Fibroblast of pulmonary artery (primary cell): ENCODE results near the gene PGAM5.

ENCODE experiments used
- DNase-seq: peaks from one replicate; pipeline ENCODE4 v3.0.0-alpha.2; 2010; ENCODE audit warnings: low read depth
- H3K4me3 ChIP-seq: replicated peaks from 2 replicates; pipeline ENCODE4 v1.5.1; 2011; ENCODE audit warnings: low read depth, mild to moderate bottlenecking, control low read depth, low read length, moderate library complexity
- TF ChIP-seq, protein P1 (sequence below): IDR thresholded peaks from 2 replicates; pipeline ENCODE4 v1.5.1; 2011; ENCODE audit warnings: mild to moderate bottlenecking, control low read depth, low read length, inconsistent platforms; ENCODE audit errors: missing control alignments

The PGAM5 gene

DNA sequence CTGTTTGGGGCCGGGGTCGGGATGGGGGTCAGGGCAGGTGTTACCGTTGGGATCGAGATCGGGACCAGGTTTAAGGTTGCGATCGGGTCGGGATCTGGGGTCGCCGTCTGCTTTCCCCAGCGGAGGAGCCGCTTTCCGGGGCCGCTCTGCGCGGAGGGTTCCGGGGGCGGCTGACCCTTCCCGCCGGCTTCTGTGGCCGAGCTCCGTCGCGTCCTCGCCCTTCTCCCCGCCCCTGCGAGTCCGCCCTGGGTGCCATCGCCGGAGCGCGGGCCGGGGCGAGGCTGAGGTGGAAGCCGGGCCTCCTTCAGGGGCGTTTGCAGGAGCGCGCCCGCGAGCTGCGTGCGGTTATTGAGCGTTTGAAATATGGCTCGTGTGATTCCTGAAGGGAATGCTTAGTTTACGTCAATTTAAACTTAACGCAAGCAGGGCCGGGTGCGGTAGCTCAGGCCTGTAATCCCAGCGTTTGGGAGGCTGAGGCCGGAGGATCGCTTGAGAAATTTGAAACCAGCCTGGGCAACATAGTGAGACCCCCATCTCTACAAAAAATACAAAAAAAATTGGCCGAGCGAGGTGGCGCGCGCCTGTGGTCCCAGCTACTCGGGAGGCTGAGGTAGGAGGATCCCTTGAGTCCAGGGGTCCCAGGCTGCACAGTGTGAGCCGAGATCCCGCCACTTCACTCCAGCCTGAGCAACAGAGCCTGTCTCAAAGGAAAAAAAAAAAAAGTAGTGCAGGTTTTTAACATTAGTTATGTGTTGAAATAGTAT, 620 bp downstream of the PGAM5 start:
- peak; percentile 16 for DNase-seq
- TF ChIP-seq, protein P1, sequence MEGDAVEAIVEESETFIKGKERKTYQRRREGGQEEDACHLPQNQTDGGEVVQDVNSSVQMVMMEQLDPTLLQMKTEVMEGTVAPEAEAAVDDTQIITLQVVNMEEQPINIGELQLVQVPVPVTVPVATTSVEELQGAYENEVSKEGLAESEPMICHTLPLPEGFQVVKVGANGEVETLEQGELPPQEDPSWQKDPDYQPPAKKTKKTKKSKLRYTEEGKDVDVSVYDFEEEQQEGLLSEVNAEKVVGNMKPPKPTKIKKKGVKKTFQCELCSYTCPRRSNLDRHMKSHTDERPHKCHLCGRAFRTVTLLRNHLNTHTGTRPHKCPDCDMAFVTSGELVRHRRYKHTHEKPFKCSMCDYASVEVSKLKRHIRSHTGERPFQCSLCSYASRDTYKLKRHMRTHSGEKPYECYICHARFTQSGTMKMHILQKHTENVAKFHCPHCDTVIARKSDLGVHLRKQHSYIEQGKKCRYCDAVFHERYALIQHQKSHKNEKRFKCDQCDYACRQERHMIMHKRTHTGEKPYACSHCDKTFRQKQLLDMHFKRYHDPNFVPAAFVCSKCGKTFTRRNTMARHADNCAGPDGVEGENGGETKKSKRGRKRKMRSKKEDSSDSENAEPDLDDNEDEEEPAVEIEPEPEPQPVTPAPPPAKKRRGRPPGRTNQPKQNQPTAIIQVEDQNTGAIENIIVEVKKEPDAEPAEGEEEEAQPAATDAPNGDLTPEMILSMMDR, result no peak

DNA sequence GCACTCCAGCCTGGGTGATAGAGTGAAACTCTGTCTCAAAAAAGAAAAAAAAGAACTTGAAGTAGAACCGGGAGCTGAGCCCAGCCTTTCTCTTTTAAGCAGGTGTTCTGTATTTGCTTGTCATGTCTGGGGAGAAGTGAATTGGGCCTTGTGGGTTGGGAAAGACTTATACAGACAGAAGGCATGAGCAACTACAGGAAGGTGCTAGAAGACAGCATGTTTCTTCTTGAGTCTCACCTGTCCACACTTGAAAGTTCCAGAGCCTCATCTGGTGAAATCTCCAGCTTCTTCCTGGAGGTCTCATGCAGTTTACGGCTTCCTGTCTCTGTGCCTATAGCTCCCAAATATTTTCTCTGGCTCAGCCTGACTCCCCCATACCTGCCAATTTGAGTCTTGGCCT, 2.5 kb downstream of the PGAM5 start:
- TF ChIP-seq, protein P1, result no peak
- H3K4me3 ChIP-seq, result no peak overlapping the region
- no peak for DNase-seq

More for the DNA sequence above, 620 bp downstream of the PGAM5 start:
- peak overlapping the region; percentile 89 for H3K4me3 ChIP-seq

- DNase-seq, result no peak
- TF ChIP-seq, protein P1, result no peak
- H3K4me3 ChIP-seq, result no peak overlapping the region
Observed at GRCh38 chr12:132715874-132716273, 5.2 kb downstream of the PGAM5 start.

- no peak overlapping the region for H3K4me3 ChIP-seq
- TF ChIP-seq, protein P1, result no peak
- no peak for DNase-seq
Observed at GRCh38 chr12:132716356-132716755, 5.7 kb downstream of the PGAM5 start.

DNA sequence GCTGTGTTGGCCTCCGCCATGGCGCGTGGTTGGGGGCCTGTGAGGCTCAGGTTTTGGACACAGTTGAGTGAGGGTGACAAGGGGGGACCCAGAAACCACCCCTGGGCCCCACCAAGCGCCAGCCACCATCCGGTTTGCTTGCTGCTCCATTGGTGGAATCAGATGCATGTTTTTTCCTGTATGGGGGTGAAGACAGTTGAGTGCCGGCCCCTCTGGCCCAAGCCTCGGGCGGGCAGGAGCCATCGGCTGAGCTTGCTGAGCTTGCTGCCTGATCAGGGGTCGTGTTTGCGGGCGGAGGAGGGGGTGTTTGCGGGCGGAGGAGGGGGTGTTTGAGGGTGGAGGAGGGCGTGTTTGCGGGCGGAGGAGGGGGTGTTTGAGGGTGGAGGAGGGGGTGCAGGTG, 6.4 kb downstream of the PGAM5 start:
- H3K4me3 ChIP-seq, result no peak overlapping the region
- TF ChIP-seq, protein P1, result no peak
- DNase-seq, result no peak

GRCh38 chr12:132717531-132718387, 7.1 kb downstream of the PGAM5 start:
- no peak overlapping the region for H3K4me3 ChIP-seq
- TF ChIP-seq, protein P1, result no peak
- DNase-seq, result no peak
